Esophagus muscularis mucosa (tissue), 4 donors: ENCODE results near the gene SPAAR.

Experiments
- CTCF ChIP-seq, 3 experiments: fragments of 200-600 bp in 2 of 3; fragments of 450-650 bp in 1 of 3; sonication (generic) in 2 of 3; IDR thresholded peaks; one replicate each; pipeline ENCODE4 v1.5.1; 2017 to 2019; ENCODE audit warnings: antibody characterized with exemption in 3 of 3, mild to moderate bottlenecking in 2 of 3, moderate library complexity in 1 of 3
- EP300 ChIP-seq: sonication (generic); formaldehyde crosslinking; IDR thresholded peaks from one replicate; pipeline ENCODE4 v1.6.1; 2017; ENCODE audit warnings: antibody characterized with exemption
- POLR2A ChIP-seq: fragments of 450-650 bp; IDR thresholded peaks from one replicate; pipeline ENCODE4 v1.6.1; 2017; ENCODE audit warnings: antibody characterized with exemption, moderate library complexity, mild to moderate bottlenecking, low read depth
- POLR2AphosphoS5 ChIP-seq, 2 donors: sonication (generic); formaldehyde crosslinking; IDR thresholded peaks; one replicate each; pipeline ENCODE4 v1.6.1; 2017; ENCODE audit warnings: antibody characterized with exemption in 2 of 2

DNA sequence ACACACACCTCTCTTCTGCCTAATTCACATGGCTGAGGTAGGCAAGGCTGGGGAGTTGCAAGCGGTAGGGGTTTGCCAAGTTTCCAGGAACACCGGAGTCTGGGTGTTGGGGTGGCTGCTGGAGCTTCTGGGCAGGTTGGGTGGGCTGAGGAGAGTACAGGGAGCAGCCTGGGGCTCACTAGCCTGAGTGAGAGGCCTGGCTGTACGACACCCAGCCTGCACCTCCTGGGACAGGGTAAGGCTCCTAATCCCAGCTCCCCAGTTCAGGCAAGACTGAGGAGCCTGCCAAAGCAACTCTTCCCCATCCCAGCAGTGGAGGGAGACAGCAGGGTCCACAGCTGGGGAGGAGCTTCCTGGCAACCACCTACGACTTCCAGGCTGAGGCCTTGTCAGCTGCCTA, 8.0 kb downstream of the SPAAR start:
- TF ChIP-seq CTCF (IDR thresholded peaks at IDR 0.05) (no peak), POLR2A (no peak), POLR2AphosphoS5 (IDR thresholded peaks at IDR 0.05) (no peak), EP300 (no peak)
